GM21737 (cell line): ENCODE data around the gene MESP2.
"Not testable (repeated sequence)": the region's sequence is repeated elsewhere in the genome, so short reads cannot be mapped to it uniquely, and the experiment has no call there.

Experiments
- ATAC-seq: cut with Tn5 transposase; IDR thresholded peaks from one replicate; pipeline ENCODE4 v1.9.1; 2021; ENCODE audit warnings: mild to moderate bottlenecking, moderate library complexity; ENCODE audit not compliant: unreplicated experiment

The MESP2 gene

DNA sequence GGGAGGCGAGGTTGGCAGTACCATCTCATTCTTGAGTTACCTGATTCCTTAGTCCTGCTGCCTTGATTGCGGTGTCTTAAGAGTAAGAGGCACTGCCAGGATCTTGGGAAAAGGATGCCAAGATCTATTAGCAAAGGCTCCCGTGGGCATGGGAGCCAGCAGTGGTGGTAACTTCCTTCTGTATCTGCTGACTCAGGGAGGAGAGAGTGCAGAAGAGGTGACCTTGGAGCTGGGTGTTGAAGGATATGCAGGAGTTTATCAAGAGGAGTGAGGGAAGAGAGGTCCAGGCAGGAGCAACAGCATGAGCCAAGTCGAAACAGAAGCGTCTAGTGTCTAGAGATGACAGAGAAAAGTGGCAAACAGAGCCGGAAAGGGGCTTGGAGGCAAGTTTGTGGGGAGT is 4.5 kb downstream of the MESP2 start:
- no peak for ATAC-seq

DNA sequence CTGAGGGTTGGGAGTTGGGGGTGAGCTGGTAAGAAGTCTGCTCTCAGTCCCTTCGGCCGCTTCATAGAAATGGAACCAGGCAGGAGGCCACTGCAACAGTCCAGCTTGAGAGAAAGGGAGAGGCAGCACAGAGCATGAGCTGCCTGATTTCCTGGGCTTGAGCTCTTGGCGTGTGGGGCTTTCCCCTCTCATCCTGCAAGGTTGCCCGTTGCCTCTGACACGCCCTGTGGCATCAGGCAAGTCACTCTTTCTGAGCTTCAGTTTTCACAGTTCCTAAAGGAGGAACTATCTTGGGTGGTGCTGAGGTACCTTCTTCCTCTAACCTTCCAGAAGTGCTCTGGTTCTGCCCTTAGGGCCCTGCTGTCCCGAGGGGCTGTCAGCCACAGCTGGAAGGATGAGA is 4.9 kb downstream of the MESP2 start:
- no peak for ATAC-seq

GRCh38 chr15:89781891-89782618 is 5.9 kb downstream of the MESP2 start:
- no peak for ATAC-seq

GRCh38 chr15:89782619-89782950 is 6.5 kb downstream of the MESP2 start:
- not testable (repeated sequence) for ATAC-seq

DNA sequence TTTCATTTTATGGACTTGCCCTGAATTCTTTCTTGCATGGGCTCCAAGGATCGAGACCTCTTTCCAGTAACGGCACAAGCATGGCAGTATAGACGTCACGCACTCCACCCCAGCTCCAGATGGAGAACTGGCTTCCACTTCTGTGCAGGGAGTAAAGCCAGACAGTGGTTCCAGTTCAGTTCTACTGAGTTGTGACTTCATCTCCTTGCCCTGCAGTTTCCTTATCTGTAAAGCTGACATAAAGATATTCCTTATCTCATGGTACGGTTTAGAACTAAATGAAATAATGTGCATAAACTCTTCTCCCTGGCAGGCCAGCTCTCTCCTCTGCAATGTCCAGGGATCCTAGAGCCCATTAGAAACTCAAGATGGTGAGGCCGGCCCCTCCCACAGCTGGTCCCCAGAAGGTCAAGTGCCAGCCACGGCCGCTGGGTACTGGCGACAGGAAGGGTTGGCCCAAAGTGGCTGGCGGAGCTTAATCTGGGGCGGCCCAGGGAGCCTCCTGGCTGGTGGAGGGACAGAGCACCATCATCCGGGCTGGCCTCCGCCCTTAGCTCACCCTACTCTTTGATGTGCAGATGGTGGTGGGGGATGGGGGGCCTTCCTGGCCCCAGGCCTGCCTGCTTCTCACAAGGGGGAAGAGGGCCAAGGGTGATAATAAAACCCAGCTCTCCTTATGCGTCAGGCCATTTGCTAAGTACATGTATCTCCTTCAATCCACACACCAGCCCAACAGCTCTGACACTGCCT is 7.2 kb downstream of the MESP2 start:
- no peak for ATAC-seq

- ATAC-seq: no peak
Measured at GRCh38 chr15:89783861-89784685, 7.9 kb downstream of the MESP2 start.

- no peak for ATAC-seq
Measured at GRCh38 chr15:89784686-89784960, 8.5 kb downstream of the MESP2 start.

GRCh38 chr15:89785064-89785773 is 9.1 kb downstream of the MESP2 start:
- no peak for ATAC-seq

- ATAC-seq: no peak
Measured at GRCh38 chr15:89785774-89786140, 9.6 kb downstream of the MESP2 start.

GRCh38 chr15:89787944-89788343 is 11.8 kb downstream of the MESP2 start:
- no peak for ATAC-seq

DNA sequence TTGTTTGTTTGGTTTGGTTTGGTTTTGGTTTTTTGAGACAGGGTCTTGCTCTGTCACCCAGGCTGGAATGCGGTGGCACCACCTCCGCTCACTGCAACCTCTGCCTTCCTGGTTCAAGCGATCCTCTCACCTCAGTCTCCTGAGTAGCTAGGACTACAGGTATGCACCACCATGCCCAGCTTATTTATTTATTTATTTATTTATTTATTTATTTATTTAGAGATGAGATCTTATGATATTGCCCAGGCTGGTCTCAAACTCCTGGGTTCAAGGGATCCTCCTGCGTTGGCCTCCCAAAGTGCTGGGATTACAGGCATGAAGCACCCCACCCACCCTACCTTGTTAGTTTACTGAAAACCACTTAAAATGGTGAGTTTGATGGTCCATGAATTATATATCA is 12.5 kb downstream of the MESP2 start:
- not testable (repeated sequence) for ATAC-seq

DNA sequence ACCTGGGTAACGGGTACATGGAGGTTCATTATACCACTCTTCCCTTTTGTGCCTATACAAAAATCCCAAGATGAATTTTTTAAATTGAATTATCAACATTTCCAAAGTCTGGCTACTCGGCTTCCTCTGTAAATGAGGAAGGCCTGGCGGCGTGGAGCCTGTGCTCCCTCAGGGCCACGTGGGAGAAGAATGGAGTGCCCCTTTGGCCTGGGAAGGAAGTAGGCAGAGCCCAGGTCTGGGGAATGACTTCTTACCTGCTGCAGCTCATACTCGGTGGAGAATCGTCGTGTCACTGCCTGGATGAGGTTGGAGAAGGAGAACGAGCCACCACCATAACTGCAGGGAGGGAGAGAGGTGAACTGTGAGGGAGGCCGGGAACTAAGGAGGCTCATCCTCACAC is 14.1 kb downstream of the MESP2 start:
- no peak for ATAC-seq

DNA sequence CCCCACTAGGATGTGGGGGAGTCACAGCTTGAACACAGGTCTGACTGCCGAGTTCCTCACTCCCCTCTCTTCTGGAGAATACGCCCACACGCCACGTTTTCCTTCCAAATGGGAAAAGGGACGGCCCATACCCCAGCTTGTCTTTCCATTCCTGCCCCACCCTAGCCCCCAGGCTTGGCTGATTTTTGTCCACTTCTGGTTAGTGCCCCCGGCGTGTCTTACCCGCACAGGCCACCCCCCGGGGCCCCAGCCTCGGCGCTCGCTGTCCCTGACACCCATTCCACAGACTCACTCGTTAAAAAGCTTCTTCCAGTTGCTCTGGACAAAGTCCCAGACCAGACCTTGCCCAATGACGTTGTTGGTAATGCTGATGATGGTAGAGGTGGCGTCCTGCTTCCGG is 14.5 kb downstream of the MESP2 start:
- no peak for ATAC-seq

DNA sequence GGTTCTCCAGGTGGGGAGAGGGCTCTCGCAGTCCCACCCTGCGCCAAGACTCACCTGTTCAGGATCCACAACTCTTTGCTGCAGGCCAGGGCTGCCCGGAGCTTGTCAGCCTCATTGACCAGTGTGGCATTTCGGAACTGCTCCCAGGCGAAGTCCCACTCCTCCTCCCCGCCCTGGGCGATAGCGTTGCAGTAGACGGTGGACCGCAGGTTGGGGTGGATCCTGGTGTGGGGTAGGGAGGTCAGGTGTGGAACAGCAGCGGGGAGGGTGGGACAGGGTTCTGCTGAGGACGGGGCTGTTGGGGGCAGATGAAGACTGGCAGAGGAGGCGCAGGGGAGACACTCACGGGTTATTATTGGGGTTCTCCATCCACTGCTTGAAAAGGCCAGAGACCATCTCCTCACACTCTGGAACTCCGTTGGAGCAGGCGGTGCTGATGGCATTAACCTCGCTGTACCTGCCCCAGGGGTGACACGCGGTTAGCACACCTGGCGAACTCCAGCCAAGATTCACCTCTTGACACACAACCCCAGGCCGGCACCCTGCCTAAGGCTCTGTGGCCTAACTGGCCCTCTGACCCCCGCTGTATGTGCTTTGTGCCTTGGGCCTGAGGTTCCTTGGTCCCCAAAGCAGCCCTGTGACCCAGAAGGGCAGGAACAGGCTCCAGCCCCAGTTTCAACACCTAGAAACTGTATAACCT is 16.1 kb downstream of the MESP2 start:
- no peak for ATAC-seq

DNA sequence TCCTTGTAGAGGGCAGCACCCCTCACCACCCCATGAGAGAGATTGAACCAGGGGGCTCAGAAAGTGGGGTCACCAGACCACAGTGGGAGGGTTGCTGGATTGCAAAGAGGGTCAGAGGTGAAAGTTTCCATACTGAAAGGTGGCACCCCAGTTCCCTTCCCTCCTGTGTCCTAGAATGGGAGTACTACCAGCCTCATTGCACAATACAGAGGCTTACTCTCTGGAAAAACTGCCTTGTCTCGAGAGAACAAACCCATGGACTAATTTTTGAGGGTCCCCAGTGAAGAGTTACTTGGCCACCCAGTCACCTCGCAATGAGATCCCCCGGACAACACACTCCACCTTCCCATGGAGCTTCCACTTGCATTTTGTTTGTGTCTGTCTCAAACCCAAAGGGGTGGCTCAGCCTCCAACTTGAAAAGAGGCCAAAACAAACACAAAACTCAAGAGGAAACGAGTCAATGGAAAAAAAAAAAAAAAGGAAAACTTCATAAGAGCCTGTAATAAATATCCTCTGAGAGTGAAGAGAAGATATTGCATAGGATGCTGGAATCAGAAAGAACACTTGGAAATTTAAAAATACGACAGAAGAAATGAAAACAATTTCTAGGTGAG is 18.6 kb downstream of the MESP2 start:
- no peak for ATAC-seq

- ATAC-seq: no peak
Measured at GRCh38 chr15:89795996-89796395, 19.9 kb downstream of the MESP2 start.

GRCh38 chr15:89797678-89798201 is 21.6 kb downstream of the MESP2 start:
- ATAC-seq: no peak

DNA sequence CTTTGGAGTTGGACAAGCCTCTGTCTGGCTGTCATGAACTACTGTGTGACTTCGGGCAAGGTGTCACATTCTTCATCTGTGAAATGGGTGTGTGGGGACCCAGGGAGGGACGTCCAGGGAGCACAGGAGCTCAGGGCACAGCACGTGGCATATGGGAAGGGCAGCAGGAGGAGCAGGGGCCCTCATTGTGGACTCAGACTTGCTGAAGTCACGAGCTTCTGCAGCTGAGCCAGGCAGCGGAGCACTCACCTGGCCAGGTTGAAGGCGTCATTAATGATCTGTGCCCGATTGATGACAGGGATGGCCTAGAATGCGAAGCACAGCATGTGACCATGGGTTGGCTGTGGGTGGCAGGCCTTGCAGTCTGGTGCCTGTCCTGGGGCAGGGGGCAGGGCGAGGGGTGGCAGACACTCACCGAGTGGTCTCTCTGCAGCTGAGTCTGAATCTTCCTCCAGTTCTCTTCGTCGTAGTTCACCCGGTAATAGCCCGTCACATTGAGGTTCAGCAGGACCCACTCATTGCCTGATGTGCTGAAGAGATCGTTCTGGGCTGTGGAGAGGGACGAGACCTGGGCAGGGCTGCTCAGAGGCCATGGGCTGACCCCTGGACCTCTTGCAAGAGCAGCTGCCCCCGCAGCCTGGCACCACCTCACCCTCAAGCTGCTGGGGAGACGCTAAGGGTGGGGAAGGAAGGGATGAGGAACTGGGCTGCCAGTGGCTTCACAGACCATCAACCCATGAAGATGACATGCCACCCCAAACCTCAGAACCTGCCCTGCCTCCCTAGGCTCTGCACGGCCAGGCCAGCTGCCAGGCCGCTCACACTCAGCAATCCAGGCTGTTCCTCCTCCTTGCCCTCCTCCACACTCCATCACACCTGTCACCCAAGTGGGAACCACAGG is 23.1 kb downstream of the MESP2 start:
- no peak for ATAC-seq

GRCh38 chr15:89799918-89800498 is 23.9 kb downstream of the MESP2 start:
- ATAC-seq: no peak
